ENCODE measurements around the gene DSE.

The DSE gene

DNA sequence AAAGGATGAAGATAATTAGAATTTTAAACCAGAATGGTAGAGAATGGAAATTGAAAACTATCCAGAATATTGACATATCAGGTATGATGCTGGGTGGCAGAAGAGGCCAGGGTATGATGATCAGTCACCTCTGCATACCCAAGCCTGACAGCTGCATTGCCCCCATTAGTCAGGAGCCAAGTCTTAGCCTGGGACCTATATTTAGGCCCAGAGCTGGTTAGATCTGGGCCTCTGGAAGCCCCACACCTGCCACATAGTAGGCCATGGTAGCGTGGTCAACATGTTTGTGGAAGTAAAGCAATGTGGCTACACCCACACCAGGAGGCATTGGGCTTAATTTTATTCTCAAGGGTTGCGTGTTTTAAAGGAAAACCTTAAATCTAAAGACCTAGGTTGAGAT is 58.4 kb downstream of the DSE start:
- Histone ChIP-seq H3K4me3 (ENCODE audit: control insufficient read depth in 1 of 7, extremely low read depth in 1 of 7, insufficient read depth in 4 of 7, low read depth in 2 of 7, low read length in 6 of 7) (no peak overlapping the region), H3K9me3 (ENCODE audit: control extremely low read depth in 1 of 5, control insufficient read depth in 4 of 5, insufficient read depth in 2 of 5, low read depth in 1 of 5, low read length in 4 of 5) (no peaks in the 10 kb centered on the region), H3K4me1 (ENCODE audit: control extremely low read depth in 1 of 4, control insufficient read depth in 4 of 4, insufficient read depth in 4 of 4, low read length in 3 of 4) (peaks cover 0 to 6% (median 0%) of the 10 kb centered on the region in 4 experiments), H3K36me3 (ENCODE audit: control insufficient read depth in 4 of 4, insufficient read depth in 4 of 4, low read length in 3 of 4) (peaks cover 0 to 29% (median 5%) of the 10 kb centered on the region in 4 experiments), H3K27me3 (replicated peaks in 2 of 5; ENCODE audit: control insufficient read depth in 4 of 5, insufficient read depth in 5 of 5, low read length in 4 of 5) (no peaks in the 10 kb centered on the region), H3K27ac (ENCODE audit: insufficient read depth in 1 of 2, low read depth in 1 of 2, low read length in 2 of 2, poor library complexity in 1 of 2, severe bottlenecking in 2 of 2) (no peak overlapping the region)
- 94% methylated on average over 2 of the region's 2 CpGs for WGBS (ENCODE audit: insufficient coverage)
- POLR2A ChIA-PET: no interaction called here
- DNase-seq: no peak
- CTCF ChIA-PET: no interaction called here

DNA sequence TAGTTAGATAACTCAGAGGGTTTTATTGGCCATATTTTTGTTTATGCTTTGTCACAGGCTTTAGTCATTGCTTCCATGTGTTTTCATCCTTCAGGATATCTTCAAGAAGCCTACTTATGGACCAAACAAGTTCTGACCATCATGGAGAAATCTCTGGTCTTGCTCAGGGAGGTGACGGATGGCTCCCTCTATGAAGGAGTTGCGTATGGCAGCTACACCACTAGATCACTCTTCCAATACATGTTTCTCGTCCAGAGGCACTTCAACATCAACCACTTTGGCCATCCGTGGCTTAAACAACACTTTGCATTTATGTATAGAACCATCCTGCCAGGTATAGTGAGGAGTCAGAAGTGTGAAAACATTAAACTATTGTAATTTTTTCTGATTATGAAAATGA is 60.1 kb downstream of the DSE start:
- ChIA-PET POLR2A (interaction anchor here (0.6 kb wide), 1 partner anchor 162 kb away, joined by 3 read pairs; no protein-coding TSS in a partner anchor), CTCF (interaction anchor here (0.8 to 1.7 kb wide), 2 partner anchors 10 to 70 kb away, joined by 3 to 4 read pairs; no protein-coding TSS in a partner anchor)

DNA sequence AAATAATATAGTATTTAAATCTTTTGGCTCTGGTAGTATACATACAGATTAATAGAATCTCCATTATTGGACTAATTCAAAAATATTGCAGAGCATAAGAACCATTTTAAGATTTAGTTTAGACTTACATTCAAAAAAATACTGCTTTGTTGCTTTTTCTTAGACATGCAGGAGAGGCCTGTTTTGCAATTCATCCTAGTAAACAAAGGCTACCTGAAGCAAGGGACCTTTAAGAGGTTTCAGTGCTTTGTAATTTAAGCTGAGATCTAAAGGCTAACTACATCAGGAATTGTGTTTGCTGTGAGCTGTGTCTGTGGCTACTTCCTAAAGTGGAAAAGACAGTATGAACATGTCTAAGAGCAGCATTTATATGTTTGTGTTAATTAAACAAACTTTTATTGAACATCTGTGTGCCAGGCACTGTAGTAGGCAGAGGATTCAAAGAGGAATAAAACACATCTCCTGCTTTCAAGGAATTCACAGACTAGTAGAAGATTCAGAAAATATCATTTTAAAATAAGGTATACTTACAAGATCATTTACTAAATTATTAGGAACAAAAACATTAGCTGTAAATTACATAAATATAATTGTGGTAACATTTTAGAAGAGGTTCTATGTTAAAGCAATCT is 61.3 kb downstream of the DSE start:
- ChIA-PET POLR2A (no interaction called here), CTCF (interaction anchor here (0.6 to 2.6 kb wide), 5 partner anchors 9 to 144 kb away, joined by 3 to 8 read pairs (median 3); no protein-coding TSS in a partner anchor)
- H3K36me3 ChIP-seq (ENCODE audit: control insufficient read depth in 4 of 4, insufficient read depth in 4 of 4, low read length in 3 of 4): peaks cover 0 to 36% (median 5%) of the 10 kb centered on the region in 4 experiments
- DNase-seq: no peak
- H3K9me3 ChIP-seq (ENCODE audit: control extremely low read depth in 1 of 5, control insufficient read depth in 4 of 5, insufficient read depth in 2 of 5, low read depth in 1 of 5, low read length in 4 of 5): no peaks in the 10 kb centered on the region
- no peak overlapping the region for H3K4me3 ChIP-seq (ENCODE audit: control insufficient read depth in 1 of 7, extremely low read depth in 1 of 7, insufficient read depth in 4 of 7, low read depth in 2 of 7, low read length in 6 of 7)
- H3K27ac ChIP-seq (ENCODE audit: insufficient read depth in 1 of 2, low read depth in 1 of 2, low read length in 2 of 2, poor library complexity in 1 of 2, severe bottlenecking in 2 of 2): no peak overlapping the region
- H3K4me1 ChIP-seq (ENCODE audit: control extremely low read depth in 1 of 4, control insufficient read depth in 4 of 4, insufficient read depth in 4 of 4, low read length in 3 of 4): no peaks in the 10 kb centered on the region
- H3K27me3 ChIP-seq (replicated peaks in 2 of 5; ENCODE audit: control insufficient read depth in 4 of 5, insufficient read depth in 5 of 5, low read length in 4 of 5): no peaks in the 10 kb centered on the region

More for the DNA sequence above, 60.1 kb downstream of the DSE start:
- no peaks in the 10 kb centered on the region for H3K9me3 ChIP-seq (ENCODE audit: control extremely low read depth in 1 of 5, control insufficient read depth in 4 of 5, insufficient read depth in 2 of 5, low read depth in 1 of 5, low read length in 4 of 5)
- no peaks in the 10 kb centered on the region for H3K4me1 ChIP-seq (ENCODE audit: control extremely low read depth in 1 of 4, control insufficient read depth in 4 of 4, insufficient read depth in 4 of 4, low read length in 3 of 4)
- H3K36me3 ChIP-seq (ENCODE audit: control insufficient read depth in 4 of 4, insufficient read depth in 4 of 4, low read length in 3 of 4): peaks cover 0 to 33% (median 5%) of the 10 kb centered on the region in 4 experiments
- no peaks in the 10 kb centered on the region for H3K27me3 ChIP-seq (replicated peaks in 2 of 5; ENCODE audit: control insufficient read depth in 4 of 5, insufficient read depth in 5 of 5, low read length in 4 of 5)
- 100% methylated on average over 2 of the region's 4 CpGs for WGBS (ENCODE audit: insufficient coverage)
- no peak for DNase-seq
- no peak overlapping the region for H3K27ac ChIP-seq (ENCODE audit: insufficient read depth in 1 of 2, low read depth in 1 of 2, low read length in 2 of 2, poor library complexity in 1 of 2, severe bottlenecking in 2 of 2)
- H3K4me3 ChIP-seq (ENCODE audit: control insufficient read depth in 1 of 7, extremely low read depth in 1 of 7, insufficient read depth in 4 of 7, low read depth in 2 of 7, low read length in 6 of 7): no peak overlapping the region

DNA sequence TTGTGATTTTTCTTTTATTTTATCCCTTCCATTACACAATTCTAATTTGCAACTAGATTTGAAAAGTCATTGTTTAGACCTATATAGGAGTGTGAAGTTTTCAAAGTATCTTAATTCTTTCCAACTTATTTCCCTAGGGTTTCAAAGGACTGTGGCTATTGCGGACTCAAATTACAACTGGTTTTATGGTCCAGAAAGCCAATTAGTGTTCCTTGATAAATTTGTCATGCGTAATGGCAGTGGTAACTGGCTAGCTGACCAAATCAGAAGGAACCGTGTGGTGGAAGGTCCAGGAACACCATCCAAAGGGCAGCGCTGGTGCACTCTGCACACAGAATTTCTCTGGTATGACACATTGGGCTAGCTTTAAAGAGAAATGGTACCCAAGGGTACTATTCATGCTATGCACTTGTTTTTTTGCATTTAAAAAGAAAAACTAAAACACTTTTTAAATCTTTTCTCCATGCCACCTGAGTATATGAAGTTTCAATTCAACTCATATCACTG is 62.5 kb downstream of the DSE start:
- no peak for DNase-seq
- Histone ChIP-seq H3K36me3 (ENCODE audit: control insufficient read depth in 4 of 4, insufficient read depth in 4 of 4, low read length in 3 of 4) (peaks cover 0 to 31% (median 4%) of the 10 kb centered on the region in 4 experiments), H3K27me3 (replicated peaks in 2 of 5; ENCODE audit: control insufficient read depth in 4 of 5, insufficient read depth in 5 of 5, low read length in 4 of 5) (no peaks in the 10 kb centered on the region), H3K4me3 (ENCODE audit: control insufficient read depth in 1 of 7, extremely low read depth in 1 of 7, insufficient read depth in 4 of 7, low read depth in 2 of 7, low read length in 6 of 7) (no peak overlapping the region), H3K27ac (ENCODE audit: insufficient read depth in 1 of 2, low read depth in 1 of 2, low read length in 2 of 2, poor library complexity in 1 of 2, severe bottlenecking in 2 of 2) (no peak overlapping the region), H3K4me1 (ENCODE audit: control extremely low read depth in 1 of 4, control insufficient read depth in 4 of 4, insufficient read depth in 4 of 4, low read length in 3 of 4) (peaks cover 0 to under 1% (median 0%) of the 10 kb centered on the region in 4 experiments), H3K9me3 (ENCODE audit: control extremely low read depth in 1 of 5, control insufficient read depth in 4 of 5, insufficient read depth in 2 of 5, low read depth in 1 of 5, low read length in 4 of 5) (no peaks in the 10 kb centered on the region)
- ChIA-PET POLR2A (no interaction called here), CTCF (interaction anchor here (1.1 to 2.6 kb wide), 3 partner anchors 12 to 145 kb away, joined by 3 to 8 read pairs (median 3); no protein-coding TSS in a partner anchor)
- 100% methylated on average over 3 of the region's 4 CpGs for WGBS (ENCODE audit: insufficient coverage)

GRCh38 chr6:116434056-116434725 is 63.4 kb downstream of the DSE start:
- CTCF ChIA-PET: interaction anchor here (1.1 to 3.4 kb wide), 3 partner anchors 11 to 146 kb away, joined by 3 to 10 read pairs (median 8); no protein-coding TSS in a partner anchor

GRCh38 chr6:116436586-116436985 is 65.8 kb downstream of the DSE start:
- Histone ChIP-seq H3K27ac (ENCODE audit: insufficient read depth in 1 of 2, low read depth in 1 of 2, low read length in 2 of 2, poor library complexity in 1 of 2, severe bottlenecking in 2 of 2) (no peak overlapping the region), H3K9me3 (ENCODE audit: control extremely low read depth in 1 of 5, control insufficient read depth in 4 of 5, insufficient read depth in 2 of 5, low read depth in 1 of 5, low read length in 4 of 5) (no peaks in the 10 kb centered on the region), H3K36me3 (ENCODE audit: control insufficient read depth in 4 of 4, insufficient read depth in 4 of 4, low read length in 3 of 4) (peaks cover 0 to 23% (median 2%) of the 10 kb centered on the region in 4 experiments), H3K27me3 (replicated peaks in 2 of 5; ENCODE audit: control insufficient read depth in 4 of 5, insufficient read depth in 5 of 5, low read length in 4 of 5) (no peaks in the 10 kb centered on the region), H3K4me1 (ENCODE audit: control extremely low read depth in 1 of 4, control insufficient read depth in 4 of 4, insufficient read depth in 4 of 4, low read length in 3 of 4) (peaks cover 0 to 14% (median 3%) of the 10 kb centered on the region in 4 experiments), H3K4me3 (ENCODE audit: control insufficient read depth in 1 of 7, extremely low read depth in 1 of 7, insufficient read depth in 4 of 7, low read depth in 2 of 7, low read length in 6 of 7) (no peak overlapping the region)
- ChIA-PET CTCF (interaction anchor here (0.9 to 3.4 kb wide), 8 partner anchors 8 to 218 kb away, joined by 3 to 10 read pairs (median 3); no protein-coding TSS in a partner anchor), POLR2A (no interaction called here)
- 96% methylated on average over 5 of the region's 7 CpGs for WGBS (ENCODE audit: insufficient coverage)
- DNase-seq: no peak

More at GRCh38 chr6:116434056-116434725, 63.4 kb downstream of the DSE start:
- Histone ChIP-seq H3K4me3 (ENCODE audit: control insufficient read depth in 1 of 7, extremely low read depth in 1 of 7, insufficient read depth in 4 of 7, low read depth in 2 of 7, low read length in 6 of 7) (no peak overlapping the region), H3K27me3 (replicated peaks in 2 of 5; ENCODE audit: control insufficient read depth in 4 of 5, insufficient read depth in 5 of 5, low read length in 4 of 5) (no peaks in the 10 kb centered on the region), H3K4me1 (ENCODE audit: control extremely low read depth in 1 of 4, control insufficient read depth in 4 of 4, insufficient read depth in 4 of 4, low read length in 3 of 4) (peaks cover 0 to 10% (median 1%) of the 10 kb centered on the region in 4 experiments), H3K27ac (ENCODE audit: insufficient read depth in 1 of 2, low read depth in 1 of 2, low read length in 2 of 2, poor library complexity in 1 of 2, severe bottlenecking in 2 of 2) (no peak overlapping the region), H3K36me3 (ENCODE audit: control insufficient read depth in 4 of 4, insufficient read depth in 4 of 4, low read length in 3 of 4) (peaks cover 0 to 28% (median 3%) of the 10 kb centered on the region in 4 experiments), H3K9me3 (ENCODE audit: control extremely low read depth in 1 of 5, control insufficient read depth in 4 of 5, insufficient read depth in 2 of 5, low read depth in 1 of 5, low read length in 4 of 5) (no peaks in the 10 kb centered on the region)
- DNase-seq: no peak
- no CpG with 5 or more reads among the region's 1 CpG for WGBS (ENCODE audit: insufficient coverage)
- POLR2A ChIA-PET: no interaction called here

DNA sequence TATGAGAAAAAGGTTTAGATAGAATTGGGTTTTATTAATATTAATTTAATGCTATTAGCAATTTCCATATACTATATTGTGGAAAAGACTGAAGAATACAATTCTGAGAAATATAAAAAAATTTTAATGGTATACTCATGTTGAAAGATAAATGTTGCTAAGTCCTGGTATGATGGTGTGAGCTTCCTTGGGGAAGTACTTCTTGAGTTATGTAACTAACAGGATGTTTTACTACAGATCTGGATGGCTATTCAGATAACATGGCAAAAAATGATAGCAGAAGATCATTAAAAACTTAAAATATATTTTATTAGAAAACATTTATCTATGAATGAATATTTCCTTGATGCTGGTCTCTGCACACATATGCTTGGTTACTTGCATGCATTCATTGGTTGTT is 66.9 kb downstream of the DSE start:
- H3K27me3 ChIP-seq (replicated peaks in 2 of 5; ENCODE audit: control insufficient read depth in 4 of 5, insufficient read depth in 5 of 5, low read length in 4 of 5): no peaks in the 10 kb centered on the region
- POLR2A ChIA-PET: no interaction called here
- H3K27ac ChIP-seq (ENCODE audit: insufficient read depth in 1 of 2, low read depth in 1 of 2, low read length in 2 of 2, poor library complexity in 1 of 2, severe bottlenecking in 2 of 2): no peak overlapping the region
- H3K36me3 ChIP-seq (ENCODE audit: control insufficient read depth in 4 of 4, insufficient read depth in 4 of 4, low read length in 3 of 4): peaks cover 0 to 17% (median 2%) of the 10 kb centered on the region in 4 experiments
- no peak overlapping the region for H3K4me3 ChIP-seq (ENCODE audit: control insufficient read depth in 1 of 7, extremely low read depth in 1 of 7, insufficient read depth in 4 of 7, low read depth in 2 of 7, low read length in 6 of 7)
- no peaks in the 10 kb centered on the region for H3K9me3 ChIP-seq (ENCODE audit: control extremely low read depth in 1 of 5, control insufficient read depth in 4 of 5, insufficient read depth in 2 of 5, low read depth in 1 of 5, low read length in 4 of 5)
- peaks cover 0 to 14% (median 3%) of the 10 kb centered on the region in 4 experiments for H3K4me1 ChIP-seq (ENCODE audit: control extremely low read depth in 1 of 4, control insufficient read depth in 4 of 4, insufficient read depth in 4 of 4, low read length in 3 of 4)
- CTCF ChIA-PET: interaction anchor here (0.7 to 2.3 kb wide), 5 partner anchors 9 to 219 kb away, joined by 3 to 6 read pairs (median 3); no protein-coding TSS in a partner anchor
- DNase-seq: no peak

All from common myeloid progenitor, CD34-positive (primary cell).